Measurements from ENCODE around the gene SOWAHA. TPM values are rescaled to one million over a fixed set of nuclear protein-coding genes. Genes with fewer than 3 reads are reported as not detected.

The SOWAHA gene
- polyA plus RNA-seq, 3 donors, result not detected

GRCh38 chr5:132776131-132776937 lies 36.8 kb upstream of the SOWAHA start:
- Histone ChIP-seq H3K27ac (ENCODE audit: low read depth in 1 of 2, low read length in 2 of 2) (no peak overlapping the region), H2AFZ (ENCODE audit: insufficient read depth, low read depth, low read length, poor library complexity, severe bottlenecking) (peak overlapping the region; percentile 88), H3K4me3 (replicated peaks in 1 of 3; ENCODE audit: low read depth in 2 of 3, low read length in 3 of 3) (peak overlapping the region; percentile 31 to 76 (median 46)), H3K9ac (ENCODE audit: insufficient read depth, low read length, poor library complexity, severe bottlenecking) (peak overlapping the region; percentile 59), H3K79me2 (ENCODE audit: insufficient read depth, low read length) (no peaks in the 10 kb centered on the region), H3K4me1 (ENCODE audit: control insufficient read depth in 1 of 2, insufficient read depth in 2 of 2, low read length in 2 of 2) (peaks cover 15 to 17% of the 10 kb centered on the region in 2 donors), H3K27me3 (ENCODE audit: control insufficient read depth in 2 of 2, insufficient read depth in 2 of 2, low read length in 2 of 2) (peaks cover 46 to 69% of the 10 kb centered on the region in 2 donors), H3K4me2 (replicated peaks; ENCODE audit: extremely low read depth, low read length, poor library complexity, severe bottlenecking) (peak overlapping the region; percentile 80), H4K20me1 (ENCODE audit: insufficient read depth, low read length) (no peaks in the 10 kb centered on the region), H3K36me3 (replicated peaks in 1 of 2; ENCODE audit: control insufficient read depth in 1 of 2, insufficient read depth in 2 of 2, low read length in 2 of 2) (no peaks in the 10 kb centered on the region), H3K9me3 (replicated peaks in 1 of 2; ENCODE audit: control insufficient read depth in 1 of 2, insufficient read depth in 1 of 2, low read length in 2 of 2) (peaks cover 3 to 9% of the 10 kb centered on the region in 2 donors)
- H3K4me3 Mint-ChIP-seq, result peak overlapping the region; percentile 58 to 81
- DNase-seq, result no peak
- TF ChIP-seq CTCF (IDR thresholded peaks at IDR 0.05), result no peak
- intact Hi-C loops (cut with micrococcal nuclease), result no loop called here
- H3K27ac Mint-ChIP-seq, result no peak overlapping the region
- H3K9me3 Mint-ChIP-seq, result peaks cover 0 to 11% (median 1%) of the 10 kb centered on the region in 7 donors
- H3K27me3 Mint-ChIP-seq (ENCODE audit: low read depth in 3 of 3), result peaks cover 58 to 80% (median 60%) of the 10 kb centered on the region in 3 donors
- peaks cover 3 to 4% of the 10 kb centered on the region in 2 donors for H3K36me3 Mint-ChIP-seq
- H3K4me1 Mint-ChIP-seq, result peaks cover 21% of the 10 kb centered on the region
- WGBS (ENCODE audit: insufficient coverage), result 10% methylated on average over 38 of the region's 39 CpGs

GRCh38 chr5:132776938-132777208 lies 36.2 kb upstream of the SOWAHA start:
- H3K4me3 Mint-ChIP-seq, result no peak overlapping the region

More at GRCh38 chr5:132776938-132777208, 36.2 kb upstream of the SOWAHA start:
- Mint-ChIP-seq H3K9me3 (peaks cover 0 to 11% (median 3%) of the 10 kb centered on the region in 7 donors), H3K4me1 (peaks cover 22% of the 10 kb centered on the region), H3K27ac (no peak overlapping the region), H3K36me3 (peaks cover 3 to 4% of the 10 kb centered on the region in 2 donors), H3K27me3 (ENCODE audit: low read depth in 3 of 3) (peaks cover 63 to 84% (median 63%) of the 10 kb centered on the region in 3 donors)
- H3K79me2 ChIP-seq (ENCODE audit: insufficient read depth, low read length), result no peaks in the 10 kb centered on the region
- WGBS (ENCODE audit: insufficient coverage), result under 1% methylated on average over 40 of the region's 40 CpGs
- no peaks in the 10 kb centered on the region for H4K20me1 ChIP-seq (ENCODE audit: insufficient read depth, low read length)
- no peak overlapping the region for H3K27ac ChIP-seq (ENCODE audit: low read depth in 1 of 2, low read length in 2 of 2)
- peak overlapping the region; percentile 59 for H3K9ac ChIP-seq (ENCODE audit: insufficient read depth, low read length, poor library complexity, severe bottlenecking)
- peak overlapping the region; percentile 80 for H3K4me2 ChIP-seq (replicated peaks; ENCODE audit: extremely low read depth, low read length, poor library complexity, severe bottlenecking)
- H3K4me1 ChIP-seq (ENCODE audit: control insufficient read depth in 1 of 2, insufficient read depth in 2 of 2, low read length in 2 of 2), result peaks cover 16 to 19% of the 10 kb centered on the region in 2 donors
- peak overlapping the region; percentile 46 to 76 (median 61) for H3K4me3 ChIP-seq (replicated peaks in 1 of 3; ENCODE audit: low read depth in 2 of 3, low read length in 3 of 3)
- DNase-seq, result no peak
- H3K27me3 ChIP-seq (ENCODE audit: control insufficient read depth in 2 of 2, insufficient read depth in 2 of 2, low read length in 2 of 2), result peaks cover 46 to 73% of the 10 kb centered on the region in 2 donors
- H3K9me3 ChIP-seq (replicated peaks in 1 of 2; ENCODE audit: control insufficient read depth in 1 of 2, insufficient read depth in 1 of 2, low read length in 2 of 2), result peaks cover 3 to 9% of the 10 kb centered on the region in 2 donors
- intact Hi-C loops (cut with micrococcal nuclease), result no loop called here
- no peaks in the 10 kb centered on the region for H3K36me3 ChIP-seq (replicated peaks in 1 of 2; ENCODE audit: control insufficient read depth in 1 of 2, insufficient read depth in 2 of 2, low read length in 2 of 2)
- H2AFZ ChIP-seq (ENCODE audit: insufficient read depth, low read depth, low read length, poor library complexity, severe bottlenecking), result peak overlapping the region; percentile 88
- TF ChIP-seq CTCF (IDR thresholded peaks at IDR 0.05), result no peak

All from CD14-positive monocyte (primary cell).